Naive B cell (primary cell): Measurements from ENCODE around the gene CHST1. TPM values are rescaled to one million over a fixed set of nuclear protein-coding genes. Genes with fewer than 3 reads are reported as not detected.

Experiments used
- ATAC-seq, 2 donors: fragments of 150-1000 bp; cut with Tn5 transposase; 2 replicates each; pipeline ENCODE4 v1.10.0; 2021; ENCODE audit warnings: low read depth in 2 of 2, mild to moderate bottlenecking in 2 of 2, moderate library complexity in 2 of 2
- DNase-seq: peaks from one replicate; pipeline ENCODE4 v3.0.0; 2022
- H3K27ac Mint-ChIP-seq, 6 donors: one replicate each; pipeline ENCODE4 v1.8.0; 2020 to 2022; ENCODE audit warnings: mild to moderate bottlenecking in 6 of 6, mixed read lengths in 6 of 6, moderate library complexity in 5 of 6, inconsistent platforms in 2 of 6
- H3K27me3 Mint-ChIP-seq, 3 donors: one replicate each; pipeline ENCODE4 v1.8.0; 2021 to 2022; ENCODE audit warnings: mixed read lengths in 3 of 3, mild to moderate bottlenecking in 1 of 3
- H3K36me3 Mint-ChIP-seq, 2 donors: one replicate each; pipeline ENCODE4 v1.8.0; 2020 to 2022; ENCODE audit warnings: mixed read lengths in 2 of 2, inconsistent platforms in 1 of 2, mild to moderate bottlenecking in 1 of 2
- H3K4me1 Mint-ChIP-seq, 3 donors: one replicate each; pipeline ENCODE4 v1.8.0; 2020 to 2022; ENCODE audit warnings: mixed read lengths in 3 of 3, inconsistent platforms in 1 of 3, mild to moderate bottlenecking in 1 of 3, moderate library complexity in 1 of 3
- H3K4me3 Mint-ChIP-seq, 8 donors: one replicate each; pipeline ENCODE4 v1.8.0; 2020 to 2022; ENCODE audit warnings: mild to moderate bottlenecking in 8 of 8, mixed read lengths in 8 of 8, moderate library complexity in 8 of 8, inconsistent platforms in 2 of 8
- H3K9me3 Mint-ChIP-seq, 7 donors: one replicate each; pipeline ENCODE4 v1.8.0; 2020 to 2022; ENCODE audit warnings: mixed read lengths in 7 of 7, mild to moderate bottlenecking in 5 of 7, inconsistent platforms in 2 of 7, moderate library complexity in 1 of 7
- polyA plus RNA-seq, 6 donors: library from polyadenylated mRNA; unstranded; fragments of 300-500 nt; fragmentation: Illumina TruSeq; gene quantifications; one replicate each; pipeline ENCODE4 v1.2.3, GENCODE V29; 2021; ENCODE audit warnings: low read depth in 6 of 6

The CHST1 gene
- polyA plus RNA-seq, 6 donors from 2014 or later = not detected

- DNase-seq (no peak), ATAC-seq (no peak)
- H3K36me3 Mint-ChIP-seq = no peaks in the 10 kb centered on the region
- no peak overlapping the region for H3K27ac Mint-ChIP-seq
- peaks cover 27 to 56% (median 55%) of the 10 kb centered on the region in 3 donors for H3K27me3 Mint-ChIP-seq
- H3K4me1 Mint-ChIP-seq = peaks cover 0 to 4% (median 0%) of the 10 kb centered on the region in 3 donors
- no peak overlapping the region for H3K4me3 Mint-ChIP-seq
- H3K9me3 Mint-ChIP-seq = peaks cover 0 to 3% (median 0%) of the 10 kb centered on the region in 7 donors
Measured at GRCh38 chr11:45651841-45652749, 13.3 kb downstream of the CHST1 start.

- Mint-ChIP-seq H3K27ac (peak overlapping the region in 1 of 6 donors; percentile 22), H3K4me3 (no peak overlapping the region), H3K36me3 (no peaks in the 10 kb centered on the region), H3K27me3 (peaks cover 30 to 49% (median 47%) of the 10 kb centered on the region in 3 donors), H3K9me3 (peaks cover 0 to 6% (median 1%) of the 10 kb centered on the region in 7 donors), H3K4me1 (peaks cover 0 to 4% (median 2%) of the 10 kb centered on the region in 3 donors)
- DNase-seq = no peak
- no peak for ATAC-seq
Measured at GRCh38 chr11:45651156-45651555, 14.3 kb downstream of the CHST1 start.

- Mint-ChIP-seq H3K9me3 (peaks cover 0 to 6% (median 2%) of the 10 kb centered on the region in 7 donors), H3K27me3 (peaks cover 29 to 48% (median 42%) of the 10 kb centered on the region in 3 donors), H3K36me3 (no peaks in the 10 kb centered on the region), H3K4me1 (peaks cover 0 to 4% (median 2%) of the 10 kb centered on the region in 3 donors), H3K4me3 (no peak overlapping the region), H3K27ac (no peak overlapping the region)
- no peak for ATAC-seq
- DNase-seq = no peak
Measured at GRCh38 chr11:45650166-45651095, 15.0 kb downstream of the CHST1 start.

DNA sequence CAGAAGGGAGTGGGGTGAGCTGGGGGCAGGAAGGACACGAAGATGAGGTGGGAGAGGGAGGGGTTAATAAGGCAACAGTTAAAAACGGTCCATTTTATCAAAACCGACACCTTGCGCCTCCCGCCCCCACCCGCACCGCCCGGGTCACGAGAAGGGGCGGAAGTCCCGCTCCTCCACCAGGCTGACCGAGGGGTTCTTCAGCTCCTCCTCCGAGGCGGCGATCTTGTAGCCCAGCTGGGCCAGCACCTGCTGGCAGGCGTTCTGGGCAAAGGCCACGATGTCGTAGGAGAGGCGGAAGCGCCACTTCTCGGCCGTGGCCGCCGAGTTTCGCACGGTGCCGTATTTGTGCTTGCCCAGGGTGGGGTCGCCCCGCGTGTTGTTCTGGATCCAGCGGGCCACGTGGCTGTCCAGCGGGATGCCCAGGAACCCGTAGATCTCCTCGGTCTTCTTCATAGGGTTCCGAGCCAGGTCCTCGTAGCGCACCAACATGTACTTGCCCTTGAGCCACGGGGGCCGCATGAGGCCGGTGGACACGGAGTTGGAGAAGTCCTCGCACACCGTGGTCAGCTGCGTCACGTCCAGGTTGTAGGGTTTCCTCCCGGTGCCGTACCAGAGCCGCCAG, 15.8 kb downstream of the CHST1 start:
- H3K27me3 Mint-ChIP-seq = peaks cover 24 to 48% (median 48%) of the 10 kb centered on the region in 3 donors
- peaks cover 0 to 6% (median 4%) of the 10 kb centered on the region in 7 donors for H3K9me3 Mint-ChIP-seq
- H3K36me3 Mint-ChIP-seq = no peaks in the 10 kb centered on the region
- no peak overlapping the region for H3K4me3 Mint-ChIP-seq
- ATAC-seq (no peak), DNase-seq (no peak)
- H3K27ac Mint-ChIP-seq = no peak overlapping the region
- peaks cover 0 to 2% (median 0%) of the 10 kb centered on the region in 3 donors for H3K4me1 Mint-ChIP-seq

DNA sequence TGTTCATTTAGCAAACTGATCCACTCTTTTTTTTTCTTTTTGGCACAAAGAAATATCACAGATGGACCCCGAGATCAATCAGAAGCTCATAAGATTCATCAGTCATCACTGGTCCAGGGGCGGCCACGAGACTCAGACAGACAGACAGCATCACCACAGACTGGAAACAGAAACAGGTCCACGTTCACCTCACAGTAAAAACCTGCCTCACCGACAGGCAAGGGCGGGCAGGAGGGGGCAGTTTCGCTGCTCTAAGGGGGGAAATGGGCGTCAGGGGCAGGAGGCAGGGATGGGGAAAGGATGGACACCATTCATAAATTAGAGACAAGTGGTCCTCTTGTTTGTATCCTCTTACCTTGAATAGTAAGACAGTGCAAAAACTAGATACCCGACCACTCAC, 16.5 kb downstream of the CHST1 start:
- Mint-ChIP-seq H3K4me3 (no peak overlapping the region), H3K27me3 (peaks cover 29 to 55% (median 54%) of the 10 kb centered on the region in 3 donors), H3K27ac (no peak overlapping the region), H3K4me1 (peaks cover 0 to 2% (median 0%) of the 10 kb centered on the region in 3 donors), H3K9me3 (peaks cover 0 to 6% (median 4%) of the 10 kb centered on the region in 7 donors), H3K36me3 (no peaks in the 10 kb centered on the region)
- ATAC-seq (no peak), DNase-seq (no peak)

GRCh38 chr11:45647786-45648185, 17.6 kb downstream of the CHST1 start:
- DNase-seq (no peak), ATAC-seq (no peak)
- H3K4me1 Mint-ChIP-seq = peaks cover 0 to 2% (median 0%) of the 10 kb centered on the region in 3 donors
- no peak overlapping the region for H3K4me3 Mint-ChIP-seq
- no peaks in the 10 kb centered on the region for H3K36me3 Mint-ChIP-seq
- H3K27ac Mint-ChIP-seq = no peak overlapping the region
- H3K27me3 Mint-ChIP-seq = peaks cover 27 to 56% (median 54%) of the 10 kb centered on the region in 3 donors
- H3K9me3 Mint-ChIP-seq = peaks cover 0 to 7% (median 4%) of the 10 kb centered on the region in 7 donors

- no peak overlapping the region for H3K4me3 Mint-ChIP-seq
- peaks cover 27 to 54% (median 51%) of the 10 kb centered on the region in 3 donors for H3K27me3 Mint-ChIP-seq
- no peak for DNase-seq
- H3K36me3 Mint-ChIP-seq = no peaks in the 10 kb centered on the region
- no peak for ATAC-seq
- no peak overlapping the region for H3K27ac Mint-ChIP-seq
- H3K9me3 Mint-ChIP-seq = peaks cover 0 to 7% (median 4%) of the 10 kb centered on the region in 7 donors
- peaks cover 0 to 2% (median 0%) of the 10 kb centered on the region in 3 donors for H3K4me1 Mint-ChIP-seq
Measured at GRCh38 chr11:45647329-45647728, 18.1 kb downstream of the CHST1 start.

DNA sequence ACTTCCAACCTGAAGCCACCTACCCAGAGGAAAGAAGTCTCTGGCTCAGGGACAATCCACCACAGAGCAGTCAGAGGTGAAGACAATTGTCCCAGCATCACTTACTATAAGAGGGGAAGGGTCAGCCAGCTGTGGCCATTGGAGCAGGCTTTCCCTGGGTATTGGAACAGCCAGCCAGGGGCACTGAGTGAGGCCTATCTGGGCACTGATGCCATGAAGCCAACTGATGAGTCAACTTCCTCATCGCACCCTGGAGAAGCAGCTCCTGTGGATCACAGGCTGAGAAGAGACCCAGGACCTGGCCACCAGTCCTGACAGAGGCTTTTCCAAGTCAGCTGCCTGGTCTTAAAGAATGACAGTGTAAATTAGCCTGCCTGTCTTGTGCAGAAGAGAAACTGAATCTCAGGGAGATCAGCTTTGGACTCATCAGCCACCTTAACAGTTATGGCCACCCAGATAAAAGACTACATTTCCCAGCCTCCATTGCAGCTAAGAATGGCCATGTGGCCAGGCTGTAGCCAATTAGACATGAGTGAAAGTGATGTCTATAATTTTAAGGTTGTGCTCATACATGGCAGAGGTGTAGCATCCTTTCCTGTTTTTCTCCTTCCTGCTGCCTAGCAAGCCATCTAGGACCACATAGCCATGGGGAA, 19.0 kb downstream of the CHST1 start:
- Mint-ChIP-seq H3K9me3 (peaks cover 0 to 7% (median 4%) of the 10 kb centered on the region in 7 donors), H3K4me3 (peak overlapping the region in 1 of 8 donors; percentile 74), H3K27ac (peak overlapping the region in 1 of 6 donors; percentile 28), H3K36me3 (no peaks in the 10 kb centered on the region), H3K27me3 (peaks cover 32 to 48% (median 43%) of the 10 kb centered on the region in 3 donors), H3K4me1 (peaks cover 0 to 2% (median 0%) of the 10 kb centered on the region in 3 donors)
- DNase-seq = no peak
- peak; percentile 39 to 41 for ATAC-seq

- H3K27me3 Mint-ChIP-seq = peaks cover 32 to 44% (median 33%) of the 10 kb centered on the region in 3 donors
- H3K36me3 Mint-ChIP-seq = no peaks in the 10 kb centered on the region
- H3K9me3 Mint-ChIP-seq = peaks cover 0 to 7% (median 4%) of the 10 kb centered on the region in 7 donors
- ATAC-seq (no peak), DNase-seq (no peak)
- peak overlapping the region in 1 of 6 donors; percentile 16 for H3K27ac Mint-ChIP-seq
- H3K4me3 Mint-ChIP-seq = no peak overlapping the region
- H3K4me1 Mint-ChIP-seq = peaks cover 0 to 2% (median 0%) of the 10 kb centered on the region in 3 donors
Measured at GRCh38 chr11:45644981-45645889, 20.2 kb downstream of the CHST1 start.

DNA sequence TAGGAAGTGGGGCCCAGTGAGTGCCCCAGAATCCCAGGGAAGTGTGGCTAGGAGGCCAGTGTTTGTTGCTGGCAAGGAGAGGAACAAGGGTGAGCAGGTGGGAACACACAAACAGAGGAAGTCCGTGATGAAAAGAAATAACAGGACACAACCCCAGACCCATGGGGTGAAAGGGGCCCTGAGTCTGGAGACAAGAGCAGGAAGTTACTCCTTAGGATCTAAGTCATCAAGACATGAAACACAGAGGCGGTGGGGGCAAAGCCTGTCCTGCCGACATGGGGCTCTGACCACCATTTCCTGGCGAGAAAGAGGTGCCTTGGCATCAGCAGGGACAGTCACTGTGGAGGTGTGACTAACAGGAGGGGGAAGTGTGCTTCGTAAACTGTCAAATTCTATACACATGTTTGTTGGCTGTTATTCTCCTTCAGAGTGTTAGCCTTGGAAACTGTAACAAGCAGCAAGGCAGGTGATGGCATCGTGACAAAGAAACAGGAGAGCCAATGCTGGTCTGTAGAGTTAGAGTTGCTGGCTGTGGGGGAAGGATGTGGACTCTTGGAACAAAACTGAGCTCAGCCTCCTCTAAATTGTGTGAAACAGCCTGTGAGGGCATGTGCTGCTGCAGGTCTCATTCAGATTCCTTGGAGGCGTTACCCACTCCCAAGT, 21.7 kb downstream of the CHST1 start:
- ATAC-seq = no peak
- Mint-ChIP-seq H3K27me3 (peaks cover 35 to 56% (median 41%) of the 10 kb centered on the region in 3 donors), H3K27ac (no peak overlapping the region), H3K9me3 (peaks cover 2 to 12% (median 5%) of the 10 kb centered on the region in 7 donors), H3K36me3 (peaks cover 2 to 3% of the 10 kb centered on the region in 2 donors), H3K4me3 (no peak overlapping the region), H3K4me1 (peaks cover 0 to 2% (median 0%) of the 10 kb centered on the region in 3 donors)
- no peak for DNase-seq

DNA sequence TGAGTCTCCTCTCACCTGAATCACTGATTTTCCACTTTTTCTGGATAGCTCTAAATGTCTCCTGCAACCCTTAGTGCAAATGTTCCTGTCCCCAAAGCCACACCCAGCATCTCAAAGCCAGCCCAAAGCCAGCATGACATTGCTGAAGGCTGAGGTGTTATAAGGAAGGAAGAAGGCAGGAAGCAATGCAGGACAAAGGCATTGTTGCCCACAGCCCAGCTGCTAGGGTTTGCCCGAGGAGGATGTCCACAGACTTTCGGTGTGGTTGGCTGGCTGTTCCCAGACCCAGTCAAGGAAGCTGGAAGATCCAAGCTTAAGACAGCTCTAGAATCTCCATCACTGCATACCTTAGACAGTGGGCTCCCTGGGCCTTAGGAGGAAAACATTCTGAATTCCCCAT, 23.5 kb downstream of the CHST1 start:
- Mint-ChIP-seq H3K36me3 (peaks cover 6 to 8% of the 10 kb centered on the region in 2 donors), H3K4me3 (no peak overlapping the region), H3K27ac (no peak overlapping the region), H3K4me1 (peaks cover 0 to 2% (median 0%) of the 10 kb centered on the region in 3 donors), H3K27me3 (peaks cover 35 to 60% (median 51%) of the 10 kb centered on the region in 3 donors), H3K9me3 (peaks cover 5 to 19% (median 12%) of the 10 kb centered on the region in 7 donors)
- ATAC-seq = no peak
- DNase-seq = no peak
